Stimulated activated CD4-positive, alpha-beta T cell treated with anti-CD3 and anti-CD28 coated beads, Interleukin-4, amount 100 ng/mL, for 24 hours (primary cell): Measurements from ENCODE around the gene PAM16.

ENCODE experiments used
- DNase-seq: peaks from one replicate; pipeline ENCODE4 v3.0.0-alpha.2; 2020

The PAM16 gene

DNA sequence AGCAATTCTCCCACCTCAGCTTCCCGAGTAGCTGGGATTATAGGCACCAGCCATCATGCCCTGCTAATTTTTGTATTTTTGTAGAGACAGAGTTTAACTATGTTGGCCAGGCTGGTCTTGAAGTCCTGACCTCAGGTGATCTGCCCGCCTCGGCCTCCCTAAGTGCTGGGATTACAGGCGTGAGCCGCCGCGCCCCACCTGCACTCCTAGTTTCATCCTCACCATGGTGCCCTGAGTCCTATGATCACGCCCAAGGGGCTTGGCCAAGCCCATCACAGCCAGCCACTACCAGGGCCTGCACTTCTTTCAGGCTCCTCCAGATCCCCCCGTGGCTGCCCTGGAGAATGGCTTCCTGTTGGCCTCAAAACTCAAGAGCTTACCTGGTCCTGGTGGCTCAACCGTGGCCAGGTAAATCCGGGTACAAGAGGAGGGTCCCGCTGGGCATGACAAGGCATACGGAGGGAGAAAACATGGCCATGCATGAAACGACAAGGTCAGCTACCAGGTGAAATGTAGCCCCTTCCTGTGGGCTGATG is 57.9 kb downstream of the PAM16 start:
- DNase-seq = no peak

DNA sequence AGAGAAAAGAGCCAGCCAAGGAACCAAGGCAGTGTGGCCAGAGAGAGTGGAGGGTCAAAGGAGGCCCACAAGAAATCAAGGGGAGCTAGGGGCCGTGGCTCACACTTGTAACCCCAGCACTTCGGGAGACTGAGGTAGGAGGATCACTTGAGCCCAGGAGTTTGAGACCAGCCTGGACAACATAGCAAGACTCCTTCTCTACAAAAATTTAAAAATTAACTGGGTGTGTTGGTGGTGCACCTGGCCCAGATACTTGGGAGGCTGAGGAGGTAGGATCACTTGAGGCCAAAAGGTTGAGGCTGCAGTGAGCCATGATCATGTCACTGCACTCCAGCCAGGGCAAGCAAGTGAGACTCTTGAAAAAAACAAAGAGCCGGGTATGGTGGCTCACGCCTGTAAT is 59.4 kb downstream of the PAM16 start:
- no peak for DNase-seq
